Mesothelial cell of epicardium (in vitro differentiated cells): ENCODE measurements around the gene PCDHA1. TPM values are rescaled to one million over a fixed set of nuclear protein-coding genes. Genes with fewer than 3 reads are reported as not detected.
A peak's percentile ranks its signal among the peaks of the same experiment; 100 is the strongest.
"Not testable (repeated sequence)": the region's sequence is repeated elsewhere in the genome, so short reads cannot be mapped to it uniquely, and the experiment has no call there.

Experiments
- DNase-seq, 2 experiments: peaks; one replicate each; pipeline ENCODE4 v3.0.0; 2021; ENCODE audit warnings: low spot score in 2 of 2; ENCODE audit not compliant: unreplicated experiment in 2 of 2
- H3K27ac Mint-ChIP-seq: 2 replicates; pipeline ENCODE4 v1.8.0; 2021; ENCODE audit warnings: mixed read lengths
- H3K27me3 Mint-ChIP-seq: 2 replicates; pipeline ENCODE4 v1.8.0; 2021; ENCODE audit warnings: low read depth, mixed read lengths
- H3K36me3 Mint-ChIP-seq: 2 replicates; pipeline ENCODE4 v1.8.0; 2021; ENCODE audit warnings: mixed read lengths
- H3K4me1 Mint-ChIP-seq: 2 replicates; pipeline ENCODE4 v1.8.0; 2021; ENCODE audit warnings: mixed read lengths
- H3K4me3 Mint-ChIP-seq: 2 replicates; pipeline ENCODE4 v1.8.0; 2021; ENCODE audit warnings: mild to moderate bottlenecking, moderate library complexity, mixed read lengths
- H3K9me3 Mint-ChIP-seq: 2 replicates; pipeline ENCODE4 v1.8.0; 2021; ENCODE audit warnings: mixed read lengths
- CTCF ChIP-seq: fragments of 200-600 bp; sonication (generic); IDR thresholded peaks from one replicate; pipeline ENCODE4 v1.5.0; 2021; ENCODE audit warnings: antibody characterized with exemption; ENCODE audit not compliant: unreplicated experiment
- total RNA-seq: library from RNA; stranded (reverse); gene quantifications from 3 replicates; pipeline ENCODE4 v1.2.1, GENCODE V29; 2021

PCDHA1 gene
- total RNA-seq, 1 donor from 2014 or later = not detected

GRCh38 chr5:140795259-140795641, 9.3 kb downstream of the PCDHA1 start:
- Mint-ChIP-seq H3K4me3 (peak overlapping the region; percentile 49), H3K27ac (no peak overlapping the region), H3K27me3 (no peaks in the 10 kb centered on the region), H3K9me3 (peaks cover 47% of the 10 kb centered on the region), H3K4me1 (no peaks in the 10 kb centered on the region), H3K36me3 (peaks cover 26% of the 10 kb centered on the region)
- DNase-seq = no peak
- no peak for TF ChIP-seq CTCF

- not testable (repeated sequence) for H3K4me3 Mint-ChIP-seq, H3K27ac Mint-ChIP-seq, DNase-seq, H3K27me3 Mint-ChIP-seq, H3K4me1 Mint-ChIP-seq
- Mint-ChIP-seq H3K9me3 (peaks cover 44% of the 10 kb centered on the region), H3K36me3 (peaks cover 32% of the 10 kb centered on the region)
Observed at GRCh38 chr5:140796072-140796717, 10.3 kb downstream of the PCDHA1 start.

- Mint-ChIP-seq H3K9me3 (peaks cover 39% of the 10 kb centered on the region), H3K27ac (no peak overlapping the region), H3K4me1 (no peaks in the 10 kb centered on the region), H3K27me3 (no peaks in the 10 kb centered on the region), H3K4me3 (no peak overlapping the region), H3K36me3 (peaks cover 33% of the 10 kb centered on the region)
- TF ChIP-seq CTCF = no peak
- no peak for DNase-seq
Observed at GRCh38 chr5:140796718-140797095, 10.8 kb downstream of the PCDHA1 start.

GRCh38 chr5:140800816-140801493, 15.0 kb downstream of the PCDHA1 start, which contains the start of gene PCDHA3:
Gene PCDHA3, plus strand, starts transcription at chr5:140801057.
- Mint-ChIP-seq H3K9me3 (peaks cover 32% of the 10 kb centered on the region), H3K4me3 (no peak within 1 kb of the TSS), H3K36me3 (peaks cover 33% of the 10 kb centered on the region), H3K27me3 (no peaks in the 10 kb centered on the region), H3K27ac (no peak within 1 kb of the TSS), H3K4me1 (no peaks in the 10 kb centered on the region)
- DNase-seq = no peak
- TF ChIP-seq CTCF = no peak

- no peak for DNase-seq
- Mint-ChIP-seq H3K4me1 (no peaks in the 10 kb centered on the region), H3K9me3 (peaks cover 32% of the 10 kb centered on the region), H3K4me3 (no peak overlapping the region), H3K27me3 (no peaks in the 10 kb centered on the region), H3K27ac (no peak overlapping the region), H3K36me3 (peaks cover 29% of the 10 kb centered on the region)
- TF ChIP-seq CTCF = no peak
Observed at GRCh38 chr5:140801494-140801841, 15.5 kb downstream of the PCDHA1 start.

GRCh38 chr5:140802381-140802780, 16.4 kb downstream of the PCDHA1 start:
- not testable (repeated sequence) for H3K4me1 Mint-ChIP-seq, H3K27ac Mint-ChIP-seq, DNase-seq, H3K27me3 Mint-ChIP-seq, H3K4me3 Mint-ChIP-seq
- Mint-ChIP-seq H3K9me3 (peaks cover 31% of the 10 kb centered on the region), H3K36me3 (peaks cover 31% of the 10 kb centered on the region)
